Astrocyte (in vitro differentiated cells and primary cell): ENCODE measurements around the gene SAMHD1. TPM values are rescaled to one million over a fixed set of nuclear protein-coding genes. Genes with fewer than 3 reads are reported as not detected.
A peak's percentile ranks its signal among the peaks of the same experiment; 100 is the strongest.

Experiments
- DNase-seq: peaks from one replicate; pipeline ENCODE4 v3.0.0-alpha.2; 2010; ENCODE audit warnings: low read depth
- FAIRE-seq: peaks from 2 replicates; lab custom pipeline; 2011; peaks lifted over from hg19 to GRCh38; lab: Jason Lieb, UNC
- H2AFZ ChIP-seq: 2 replicates; pipeline ENCODE4 v1.6.0; 2012; ENCODE audit warnings: low read depth, low read length, inconsistent platforms
- H3K27ac ChIP-seq: 2 replicates; pipeline ENCODE4 v1.5.1; 2011; ENCODE audit warnings: low read depth, low read length, inconsistent platforms
- H3K27me3 ChIP-seq: 2 replicates; pipeline ENCODE4 v1.6.0; 2011; ENCODE audit warnings: low read length, inconsistent platforms; ENCODE audit not compliant: insufficient read depth
- H3K36me3 ChIP-seq: 2 replicates; pipeline ENCODE4 v1.5.1; 2011; ENCODE audit warnings: low read length, inconsistent platforms; ENCODE audit not compliant: insufficient read depth
- H3K4me1 ChIP-seq: 2 replicates; pipeline ENCODE4 v1.5.1; 2011; ENCODE audit warnings: low read length, inconsistent platforms; ENCODE audit not compliant: insufficient read depth
- H3K4me2 ChIP-seq: 2 replicates; pipeline ENCODE4 v1.6.0; 2012; ENCODE audit warnings: low read length, inconsistent platforms
- H3K4me3 ChIP-seq: 2 replicates; pipeline ENCODE4 v1.5.1; 2011; ENCODE audit warnings: low read depth, mild to moderate bottlenecking, low read length, inconsistent platforms; ENCODE audit not compliant: insufficient read depth
- H3K79me2 ChIP-seq: 2 replicates; pipeline ENCODE4 v1.6.0; 2012; ENCODE audit warnings: mild to moderate bottlenecking, low read length, inconsistent platforms; ENCODE audit not compliant: insufficient read depth
- H3K9ac ChIP-seq: 2 replicates; pipeline ENCODE4 v1.6.0; 2012; ENCODE audit warnings: mild to moderate bottlenecking, low read length, inconsistent platforms
- H3K9me3 ChIP-seq: 2 replicates; pipeline ENCODE4 v1.5.1; 2012; ENCODE audit warnings: low read depth, mild to moderate bottlenecking, low read length, inconsistent platforms; ENCODE audit not compliant: insufficient read depth
- H4K20me1 ChIP-seq: 2 replicates; pipeline ENCODE4 v1.6.0; 2012; ENCODE audit warnings: low read length, inconsistent platforms; ENCODE audit not compliant: insufficient read depth
- H3K27ac Mint-ChIP-seq: one replicate; pipeline ENCODE4 v1.8.0; 2021; ENCODE audit warnings: mild to moderate bottlenecking, mixed read lengths; ENCODE audit not compliant: unreplicated experiment
- H3K27me3 Mint-ChIP-seq: one replicate; pipeline ENCODE4 v1.8.0; 2021; ENCODE audit warnings: low read depth, mixed read lengths; ENCODE audit not compliant: unreplicated experiment
- H3K36me3 Mint-ChIP-seq: one replicate; pipeline ENCODE4 v1.8.0; 2021; ENCODE audit warnings: low read depth, mixed read lengths; ENCODE audit not compliant: unreplicated experiment
- H3K4me1 Mint-ChIP-seq: one replicate; pipeline ENCODE4 v1.8.0; 2021; ENCODE audit warnings: low read depth, mixed read lengths; ENCODE audit not compliant: unreplicated experiment
- H3K4me3 Mint-ChIP-seq: one replicate; pipeline ENCODE4 v1.8.0; 2021; ENCODE audit warnings: mild to moderate bottlenecking, moderate library complexity, mixed read lengths; ENCODE audit not compliant: unreplicated experiment
- H3K9me3 Mint-ChIP-seq: one replicate; pipeline ENCODE4 v1.8.0; 2021; ENCODE audit warnings: mild to moderate bottlenecking, mixed read lengths; ENCODE audit not compliant: unreplicated experiment
- CTCF ChIP-seq: IDR thresholded peaks from 2 replicates; pipeline ENCODE4 v1.5.1; 2011; ENCODE audit warnings: low read depth, mild to moderate bottlenecking, inconsistent platforms, low read length, moderate library complexity; ENCODE audit not compliant: insufficient read depth
- EZH2 ChIP-seq: IDR thresholded peaks from 2 replicates; pipeline ENCODE4 v1.6.1; 2012; ENCODE audit warnings: mild to moderate bottlenecking, low read length, inconsistent platforms; ENCODE audit not compliant: insufficient read depth
- total RNA-seq: library from RNA; stranded (reverse); gene quantifications from 2 replicates; pipeline ENCODE4 v1.2.1, GENCODE V29; 2021

Gene SAMHD1
- total RNA-seq, 1 donor from 2014 or later, result 99.7 TPM

GRCh38 chr20:36866164-36866563 is 85.3 kb downstream of the SAMHD1 start:
- Mint-ChIP-seq H3K27me3 (peaks cover 8% of the 10 kb centered on the region), H3K4me1 (peaks cover 3% of the 10 kb centered on the region), H3K27ac (no peak overlapping the region), H3K9me3 (peaks cover 2% of the 10 kb centered on the region), H3K36me3 (no peaks in the 10 kb centered on the region), H3K4me3 (no peak overlapping the region)
- no peak overlapping the region for H3K4me2 ChIP-seq
- peaks cover 13% of the 10 kb centered on the region for H4K20me1 ChIP-seq
- no peak overlapping the region for H2AFZ ChIP-seq
- no peaks in the 10 kb centered on the region for H3K36me3 ChIP-seq
- no peaks in the 10 kb centered on the region for H3K9me3 ChIP-seq
- H3K27me3 ChIP-seq, result no peaks in the 10 kb centered on the region
- FAIRE-seq (no peak), DNase-seq (no peak)
- no peak overlapping the region for H3K9ac ChIP-seq
- no peak overlapping the region for H3K27ac ChIP-seq
- TF ChIP-seq CTCF (no peak), EZH2 (no peak)
- H3K4me1 ChIP-seq, result peaks cover 17% of the 10 kb centered on the region
- H3K79me2 ChIP-seq, result peaks cover 20% of the 10 kb centered on the region
- H3K4me3 ChIP-seq, result no peak overlapping the region

GRCh38 chr20:36865861-36866149 is 85.7 kb downstream of the SAMHD1 start:
- H3K9me3 ChIP-seq, result no peaks in the 10 kb centered on the region
- Mint-ChIP-seq H3K27ac (no peak overlapping the region), H3K27me3 (peaks cover 8% of the 10 kb centered on the region), H3K4me3 (no peak overlapping the region), H3K4me1 (peaks cover 4% of the 10 kb centered on the region), H3K9me3 (peaks cover 2% of the 10 kb centered on the region), H3K36me3 (no peaks in the 10 kb centered on the region)
- FAIRE-seq (no peak), DNase-seq (no peak)
- H3K4me2 ChIP-seq, result no peak overlapping the region
- peaks cover 16% of the 10 kb centered on the region for H4K20me1 ChIP-seq
- peaks cover 24% of the 10 kb centered on the region for H3K79me2 ChIP-seq
- H3K36me3 ChIP-seq, result no peaks in the 10 kb centered on the region
- H3K4me3 ChIP-seq, result no peak overlapping the region
- no peaks in the 10 kb centered on the region for H3K27me3 ChIP-seq
- H3K27ac ChIP-seq, result no peak overlapping the region
- no peak overlapping the region for H2AFZ ChIP-seq
- peaks cover 21% of the 10 kb centered on the region for H3K4me1 ChIP-seq
- TF ChIP-seq EZH2 (no peak), CTCF (no peak)
- H3K9ac ChIP-seq, result no peak overlapping the region

GRCh38 chr20:36865076-36865860 is 86.2 kb downstream of the SAMHD1 start:
- Histone ChIP-seq H3K9me3 (no peaks in the 10 kb centered on the region), H3K9ac (no peak overlapping the region), H3K27ac (no peak overlapping the region), H3K79me2 (peaks cover 29% of the 10 kb centered on the region), H3K4me2 (no peak overlapping the region), H3K4me1 (peaks cover 25% of the 10 kb centered on the region), H3K27me3 (no peaks in the 10 kb centered on the region), H2AFZ (no peak overlapping the region), H3K4me3 (no peak overlapping the region), H4K20me1 (peaks cover 21% of the 10 kb centered on the region), H3K36me3 (no peaks in the 10 kb centered on the region)
- peaks cover 2% of the 10 kb centered on the region for H3K9me3 Mint-ChIP-seq
- FAIRE-seq (no peak), DNase-seq (no peak)
- H3K4me3 Mint-ChIP-seq, result peak overlapping the region; percentile 77
- no peak overlapping the region for H3K27ac Mint-ChIP-seq
- peaks cover 2% of the 10 kb centered on the region for H3K36me3 Mint-ChIP-seq
- no peak for TF ChIP-seq EZH2
- no peak for TF ChIP-seq CTCF
- H3K4me1 Mint-ChIP-seq, result peaks cover 7% of the 10 kb centered on the region
- H3K27me3 Mint-ChIP-seq, result peaks cover 8% of the 10 kb centered on the region
